Measurements from ENCODE around the gene CDH1. TPM values are rescaled to one million over a fixed set of nuclear protein-coding genes. Genes with fewer than 3 reads are reported as not detected.
"Not testable (repeated sequence)": the region's sequence is repeated elsewhere in the genome, so short reads cannot be mapped to it uniquely, and the experiment has no call there.

Gene CDH1
- total RNA-seq, 2 experiments from 2014 or later, result 1.7 to 2.7 TPM

DNA sequence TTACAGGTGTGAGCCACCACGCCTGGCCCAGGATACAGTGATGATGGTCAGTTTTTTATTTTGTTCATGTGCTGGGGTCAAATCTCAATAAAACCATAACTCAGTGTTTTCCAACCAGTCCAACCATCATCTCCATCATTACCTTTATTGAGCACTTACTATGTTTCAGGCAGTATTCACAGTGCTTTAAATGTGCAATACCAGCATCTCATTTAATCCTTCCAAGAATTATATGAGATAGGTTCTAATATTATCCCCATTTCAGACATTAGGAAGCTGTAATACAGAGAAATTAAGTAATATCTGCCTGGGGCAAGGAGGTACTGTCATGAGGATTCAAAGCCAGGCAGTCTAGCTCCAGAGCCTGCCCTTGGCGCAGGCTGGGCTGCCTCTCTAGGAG is 69.3 kb downstream of the CDH1 start:
- CTCF ChIA-PET, result interaction anchor here (1.3 kb wide), 1 partner anchor 277 kb away, joined by 4 read pairs; no protein-coding TSS in a partner anchor
- no peak for DNase-seq
- no peak overlapping the region for H3K4me3 Mint-ChIP-seq
- no peaks in the 10 kb centered on the region for H3K36me3 Mint-ChIP-seq (ENCODE audit: low read depth)
- H3K27me3 Mint-ChIP-seq (ENCODE audit: low read depth), result peaks cover 2% of the 10 kb centered on the region
- no peak overlapping the region for H3K27ac Mint-ChIP-seq
- H3K4me1 Mint-ChIP-seq (ENCODE audit: low read depth), result no peaks in the 10 kb centered on the region
- no peaks in the 10 kb centered on the region for H3K9me3 Mint-ChIP-seq
- intact Hi-C loops (cut with micrococcal nuclease), result no loop called here

DNA sequence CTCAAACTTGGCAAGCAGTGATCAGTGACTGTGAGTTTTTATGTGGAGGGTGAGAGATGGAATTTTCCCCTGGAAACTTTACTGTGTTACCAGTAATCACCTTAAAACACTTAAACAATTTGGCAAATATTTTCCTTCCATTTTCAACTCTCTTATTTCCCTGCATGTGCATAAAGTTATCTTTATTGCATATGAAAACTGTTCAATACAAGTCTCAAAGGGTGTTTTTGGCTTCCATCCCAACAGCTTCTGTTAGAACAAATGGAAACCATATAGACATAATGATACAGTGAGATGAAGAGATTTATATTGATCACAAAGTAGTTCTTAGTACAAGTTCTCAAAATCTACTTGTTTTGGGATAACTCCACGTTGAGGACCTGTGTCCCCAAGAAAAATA is 69.9 kb downstream of the CDH1 start:
- Mint-ChIP-seq H3K27me3 (ENCODE audit: low read depth) (peaks cover 2% of the 10 kb centered on the region), H3K9me3 (no peaks in the 10 kb centered on the region), H3K4me1 (ENCODE audit: low read depth) (no peaks in the 10 kb centered on the region), H3K36me3 (ENCODE audit: low read depth) (no peaks in the 10 kb centered on the region), H3K4me3 (no peak overlapping the region), H3K27ac (no peak overlapping the region)
- DNase-seq, result no peak
- intact Hi-C loops (cut with micrococcal nuclease), result no loop called here
- CTCF ChIA-PET, result interaction anchor here (1.3 kb wide), 1 partner anchor 278 kb away, joined by 4 read pairs; no protein-coding TSS in a partner anchor

DNA sequence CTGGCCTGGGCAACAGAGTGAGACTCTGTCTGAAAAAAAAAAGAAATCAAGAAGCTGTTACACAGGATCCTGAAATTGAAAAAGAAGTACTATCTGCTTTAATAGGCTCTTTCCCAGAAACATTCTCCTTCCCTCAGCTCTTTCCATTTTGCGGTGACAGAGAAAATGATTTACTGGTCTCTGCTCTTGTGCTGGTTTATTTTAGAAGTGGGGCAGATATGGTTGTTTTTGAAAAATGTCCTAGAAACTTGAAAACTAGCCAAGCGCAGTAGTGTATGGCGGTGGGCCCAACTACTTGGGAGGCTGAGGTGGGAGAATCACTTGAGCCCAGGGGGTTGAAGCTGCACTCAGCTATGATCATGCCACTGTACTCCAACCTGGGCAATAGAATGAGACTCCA is 77.4 kb downstream of the CDH1 start:
- no peaks in the 10 kb centered on the region for H3K36me3 Mint-ChIP-seq (ENCODE audit: low read depth)
- intact Hi-C loops (cut with micrococcal nuclease), result no loop called here
- H3K27me3 Mint-ChIP-seq (ENCODE audit: low read depth), result peaks cover 2% of the 10 kb centered on the region
- CTCF ChIA-PET, result interaction anchor here (0.6 to 0.7 kb wide), 2 partner anchors 19 to 105 kb away, joined by 3 to 4 read pairs; no protein-coding TSS in a partner anchor
- no peaks in the 10 kb centered on the region for H3K9me3 Mint-ChIP-seq
- no peak overlapping the region for H3K27ac Mint-ChIP-seq
- no peaks in the 10 kb centered on the region for H3K4me1 Mint-ChIP-seq (ENCODE audit: low read depth)
- no peak for DNase-seq
- no peak overlapping the region for H3K4me3 Mint-ChIP-seq

DNA sequence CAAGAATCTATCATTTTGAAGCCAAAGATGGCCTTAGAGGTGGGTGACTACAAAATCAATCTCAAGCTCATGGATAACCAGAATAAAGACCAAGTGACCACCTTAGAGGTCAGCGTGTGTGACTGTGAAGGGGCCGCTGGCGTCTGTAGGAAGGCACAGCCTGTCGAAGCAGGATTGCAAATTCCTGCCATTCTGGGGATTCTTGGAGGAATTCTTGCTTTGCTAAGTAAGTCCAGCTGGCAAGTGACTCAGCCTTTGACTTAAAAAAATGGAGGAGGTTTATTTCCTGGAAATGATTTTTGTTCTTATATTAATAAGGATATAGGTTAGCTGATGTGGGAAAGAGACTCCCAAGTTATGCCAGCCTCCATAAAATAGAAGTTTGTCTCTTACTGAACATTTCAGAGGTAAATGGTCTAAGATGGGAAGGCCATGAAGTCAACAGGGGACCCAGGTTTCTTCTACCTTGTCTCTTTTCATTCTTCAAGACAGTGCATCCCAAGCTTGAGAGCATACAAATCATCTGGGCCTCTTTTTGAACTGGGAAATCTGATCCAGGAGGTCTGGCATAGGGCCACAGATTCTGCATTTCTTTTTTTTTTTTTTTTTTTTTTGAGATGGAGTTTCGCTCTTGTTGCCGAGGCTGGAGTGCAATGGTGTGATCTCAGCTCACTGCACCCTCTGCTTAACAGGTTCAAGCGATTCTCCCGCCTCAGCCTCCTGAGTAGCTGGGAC is 86.5 kb downstream of the CDH1 start:
- no peaks in the 10 kb centered on the region for H3K4me1 Mint-ChIP-seq (ENCODE audit: low read depth)
- H3K36me3 Mint-ChIP-seq (ENCODE audit: low read depth), result no peaks in the 10 kb centered on the region
- intact Hi-C loops (cut with micrococcal nuclease), result no loop called here
- H3K4me3 Mint-ChIP-seq, result no peak overlapping the region
- H3K27ac Mint-ChIP-seq, result no peak overlapping the region
- CTCF ChIA-PET, result interaction anchor here (0.6 to 2.5 kb wide), 4 partner anchors 9 to 1913 kb away, joined by 3 to 6 read pairs (median 5); no protein-coding TSS in a partner anchor
- H3K27me3 Mint-ChIP-seq (ENCODE audit: low read depth), result no peaks in the 10 kb centered on the region
- no peaks in the 10 kb centered on the region for H3K9me3 Mint-ChIP-seq
- no peak for DNase-seq

- CTCF ChIA-PET, result no interaction called here
- intact Hi-C loops (cut with micrococcal nuclease), result no loop called here
- Mint-ChIP-seq H3K27ac (no peak overlapping the region), H3K4me3 (no peak overlapping the region), H3K27me3 (ENCODE audit: low read depth) (no peaks in the 10 kb centered on the region), H3K36me3 (ENCODE audit: low read depth) (no peaks in the 10 kb centered on the region), H3K9me3 (no peaks in the 10 kb centered on the region), H3K4me1 (ENCODE audit: low read depth) (no peaks in the 10 kb centered on the region)
- DNase-seq, result no peak
Observed at GRCh38 chr16:68825427-68825826, 88.3 kb downstream of the CDH1 start.

- Mint-ChIP-seq H3K4me3 (no peak overlapping the region), H3K27ac (no peak overlapping the region), H3K9me3 (no peaks in the 10 kb centered on the region), H3K36me3 (ENCODE audit: low read depth) (no peaks in the 10 kb centered on the region), H3K4me1 (ENCODE audit: low read depth) (no peaks in the 10 kb centered on the region), H3K27me3 (ENCODE audit: low read depth) (peaks cover 4% of the 10 kb centered on the region)
- DNase-seq, result no peak
- intact Hi-C loops (cut with micrococcal nuclease), result no loop called here
- CTCF ChIA-PET, result no interaction called here
Observed at GRCh38 chr16:68826652-68827051, 89.6 kb downstream of the CDH1 start.

- Mint-ChIP-seq H3K4me1 (ENCODE audit: low read depth) (peaks cover 2% of the 10 kb centered on the region), H3K4me3 (no peak overlapping the region), H3K9me3 (no peaks in the 10 kb centered on the region), H3K36me3 (ENCODE audit: low read depth) (no peaks in the 10 kb centered on the region), H3K27me3 (ENCODE audit: low read depth) (peaks cover 4% of the 10 kb centered on the region), H3K27ac (no peak overlapping the region)
- CTCF ChIA-PET, result interaction anchor here (0.6 to 1.2 kb wide), 9 partner anchors 9 to 964 kb away, joined by 3 to 5 read pairs (median 4); no protein-coding TSS in a partner anchor
- DNase-seq, result no peak
- intact Hi-C loops (cut with micrococcal nuclease), result no loop called here
Observed at GRCh38 chr16:68833251-68833650, 96.2 kb downstream of the CDH1 start.

- no peak for DNase-seq
- intact Hi-C loops (cut with micrococcal nuclease), result no loop called here
- H3K27ac Mint-ChIP-seq, result no peak overlapping the region
- H3K27me3 Mint-ChIP-seq (ENCODE audit: low read depth), result peaks cover 4% of the 10 kb centered on the region
- H3K4me3 Mint-ChIP-seq, result no peak overlapping the region
- CTCF ChIA-PET, result interaction anchor here (0.6 to 1.1 kb wide), 2 partner anchors 9 to 26 kb away, joined by 4 to 6 read pairs; partner anchors contain the start of gene TANGO6
- H3K4me1 Mint-ChIP-seq (ENCODE audit: low read depth), result peaks cover 2% of the 10 kb centered on the region
- H3K36me3 Mint-ChIP-seq (ENCODE audit: low read depth), result no peaks in the 10 kb centered on the region
- H3K9me3 Mint-ChIP-seq, result no peaks in the 10 kb centered on the region
Observed at GRCh38 chr16:68834550-68834949, 97.5 kb downstream of the CDH1 start.

DNA sequence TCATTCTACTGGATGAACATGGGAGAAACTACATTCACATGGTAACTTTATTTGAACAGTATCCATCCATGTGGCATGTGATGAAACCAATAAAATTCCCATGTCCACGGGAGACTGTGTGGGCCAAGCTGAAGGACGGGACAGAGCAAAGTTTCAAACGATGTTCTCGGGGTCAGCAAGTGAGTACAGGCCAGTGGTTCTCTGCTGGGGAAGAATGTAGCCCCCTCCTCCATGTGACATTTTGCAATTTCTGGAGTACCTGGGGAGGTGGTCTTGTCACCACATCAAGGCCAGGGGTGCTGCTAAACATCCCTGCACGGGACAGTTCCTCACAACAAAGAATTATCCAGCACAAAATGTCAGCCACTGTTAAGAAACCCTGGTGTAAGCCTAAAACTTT is 98.9 kb downstream of the CDH1 start:
- no peak overlapping the region for H3K4me3 Mint-ChIP-seq
- DNase-seq, result no peak
- no peaks in the 10 kb centered on the region for H3K9me3 Mint-ChIP-seq
- peaks cover 2% of the 10 kb centered on the region for H3K4me1 Mint-ChIP-seq (ENCODE audit: low read depth)
- no peaks in the 10 kb centered on the region for H3K27me3 Mint-ChIP-seq (ENCODE audit: low read depth)
- no peaks in the 10 kb centered on the region for H3K36me3 Mint-ChIP-seq (ENCODE audit: low read depth)
- CTCF ChIA-PET, result interaction anchor here (0.6 kb wide), 1 partner anchor 966 kb away, joined by 3 read pairs; no protein-coding TSS in a partner anchor
- intact Hi-C loops (cut with micrococcal nuclease), result no loop called here
- no peak overlapping the region for H3K27ac Mint-ChIP-seq

DNA sequence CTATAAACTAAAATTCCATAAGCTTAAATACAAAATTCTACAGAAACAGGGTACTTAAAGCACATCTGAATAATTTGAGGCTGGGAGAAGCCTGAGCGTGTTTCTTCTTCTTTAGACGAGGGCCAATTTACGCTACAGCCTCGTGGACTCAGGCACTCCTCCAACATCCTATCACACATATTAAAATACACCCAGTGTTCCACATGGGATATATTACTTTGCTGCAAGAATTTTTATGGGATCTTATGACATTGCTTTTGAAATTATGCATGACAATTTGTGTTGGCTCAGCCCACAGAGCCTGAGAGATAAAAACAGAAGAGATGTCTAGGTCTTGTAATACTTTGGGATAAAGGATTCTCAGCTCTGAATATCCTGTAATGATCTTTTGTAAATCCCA is 102.7 kb downstream of the CDH1 start:
- intact Hi-C loops (cut with micrococcal nuclease), result loop anchor here (10.0 kb wide), 1 partner anchor 915 kb away; the partner anchor contains the start of gene NOB1
- Mint-ChIP-seq H3K27ac (no peak overlapping the region), H3K9me3 (no peaks in the 10 kb centered on the region), H3K27me3 (ENCODE audit: low read depth) (no peaks in the 10 kb centered on the region), H3K36me3 (ENCODE audit: low read depth) (no peaks in the 10 kb centered on the region), H3K4me3 (no peak overlapping the region), H3K4me1 (ENCODE audit: low read depth) (peaks cover 11% of the 10 kb centered on the region)
- no peak for DNase-seq
- CTCF ChIA-PET, result interaction anchor here (0.8 kb wide), 1 partner anchor 250 kb away, joined by 5 read pairs; no protein-coding TSS in a partner anchor

GRCh38 chr16:68842964-68843481 is 105.9 kb downstream of the CDH1 start:
- H3K9me3 Mint-ChIP-seq; H3K36me3 Mint-ChIP-seq (ENCODE audit: low read depth); H3K27me3 Mint-ChIP-seq (ENCODE audit: low read depth): not testable (repeated sequence)
- intact Hi-C loops (cut with micrococcal nuclease), result loop anchor here (1.0 to 10.0 kb wide), 4 partner anchors 87 to 912 kb away; partner anchors contain the start of gene NOB1
- CTCF ChIA-PET, result interaction anchor here (0.5 to 2.1 kb wide), 7 partner anchors 8 to 915 kb away, joined by 3 to 11 read pairs (median 3); no protein-coding TSS in a partner anchor
- H3K4me3 Mint-ChIP-seq, result peak overlapping the region; percentile 96
- peak; percentile 8 for DNase-seq
- peak overlapping the region; percentile 86 for H3K27ac Mint-ChIP-seq
- H3K4me1 Mint-ChIP-seq (ENCODE audit: low read depth), result peaks cover 26% of the 10 kb centered on the region

- Mint-ChIP-seq H3K27ac (peak within 1 kb of the TSS; percentile 89), H3K27me3 (ENCODE audit: low read depth) (no peaks in the 10 kb centered on the region), H3K9me3 (no peaks in the 10 kb centered on the region), H3K36me3 (ENCODE audit: low read depth) (no peaks in the 10 kb centered on the region), H3K4me3 (peak within 1 kb of the TSS; percentile 96), H3K4me1 (ENCODE audit: low read depth) (peaks cover 27% of the 10 kb centered on the region)
- DNase-seq, result peak; percentile 95
- CTCF ChIA-PET, result interaction anchor here (0.5 to 2.1 kb wide), 8 partner anchors 9 to 914 kb away, joined by 3 to 11 read pairs (median 3); no protein-coding TSS in a partner anchor
- intact Hi-C loops (cut with micrococcal nuclease), result loop anchor here (1.0 to 10.0 kb wide), 4 partner anchors 87 to 911 kb away; partner anchors contain the start of gene NOB1
Observed at GRCh38 chr16:68843482-68844210, 106.6 kb downstream of the CDH1 start, which contains the start of gene TANGO6. TSS of gene TANGO6 (plus strand) at chr16:68843531. CDS start at chr16:68843618, 87 bp downstream.

Measured in activated naive CD4-positive, alpha-beta T cell treated with anti-CD3 and anti-CD28 coated beads for 36 hours (primary cell).